GM23338 (cell line): ENCODE results near the gene SFTPB.

Source experiments
- CREB1 ChIP-seq: fragments of 250-450 bp; sonication (Bioruptor Pico); IDR thresholded peaks from 2 replicates; pipeline ENCODE4 v1.5.0; 2020; ENCODE audit warnings: low read depth, mild to moderate bottlenecking, moderate library complexity
- EZH2 ChIP-seq: fragments of 200-600 bp; sonication (generic); IDR thresholded peaks from one replicate; pipeline ENCODE4 v1.8.0; 2017; ENCODE audit warnings: antibody characterized with exemption, mild to moderate bottlenecking, low read depth; ENCODE audit not compliant: unreplicated experiment
- POLR2AphosphoS5 ChIP-seq: IDR thresholded peaks from 2 replicates; pipeline ENCODE4 v1.6.1; 2016; ENCODE audit warnings: antibody characterized with exemption, low read depth
- REST ChIP-seq: IDR thresholded peaks from one replicate; pipeline ENCODE4 v1.6.1; 2018; ENCODE audit warnings: antibody characterized with exemption; ENCODE audit not compliant: unreplicated experiment
- TF ChIP-seq, protein P1 (sequence below), 2 experiments: fragments of 200-600 bp in 1 of 2; sonication (generic) in 1 of 2; conservative IDR thresholded peaks; 2 replicates each; pipeline versions ENCODE4 v1.5.1 to v1.6.1; 2016 to 2017; ENCODE audit warnings: antibody characterized with exemption in 2 of 2, low read depth in 2 of 2, mild to moderate bottlenecking in 2 of 2, moderate library complexity in 1 of 2

GRCh38 chr2:85652056-85652455 lies 15.9 kb downstream of the SFTPB start:
- TF ChIP-seq, protein P1, sequence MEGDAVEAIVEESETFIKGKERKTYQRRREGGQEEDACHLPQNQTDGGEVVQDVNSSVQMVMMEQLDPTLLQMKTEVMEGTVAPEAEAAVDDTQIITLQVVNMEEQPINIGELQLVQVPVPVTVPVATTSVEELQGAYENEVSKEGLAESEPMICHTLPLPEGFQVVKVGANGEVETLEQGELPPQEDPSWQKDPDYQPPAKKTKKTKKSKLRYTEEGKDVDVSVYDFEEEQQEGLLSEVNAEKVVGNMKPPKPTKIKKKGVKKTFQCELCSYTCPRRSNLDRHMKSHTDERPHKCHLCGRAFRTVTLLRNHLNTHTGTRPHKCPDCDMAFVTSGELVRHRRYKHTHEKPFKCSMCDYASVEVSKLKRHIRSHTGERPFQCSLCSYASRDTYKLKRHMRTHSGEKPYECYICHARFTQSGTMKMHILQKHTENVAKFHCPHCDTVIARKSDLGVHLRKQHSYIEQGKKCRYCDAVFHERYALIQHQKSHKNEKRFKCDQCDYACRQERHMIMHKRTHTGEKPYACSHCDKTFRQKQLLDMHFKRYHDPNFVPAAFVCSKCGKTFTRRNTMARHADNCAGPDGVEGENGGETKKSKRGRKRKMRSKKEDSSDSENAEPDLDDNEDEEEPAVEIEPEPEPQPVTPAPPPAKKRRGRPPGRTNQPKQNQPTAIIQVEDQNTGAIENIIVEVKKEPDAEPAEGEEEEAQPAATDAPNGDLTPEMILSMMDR (conservative IDR thresholded peaks at IDR 0.05; ENCODE audit: low read depth in 2 of 2) = no peak
- TF ChIP-seq POLR2AphosphoS5 (no peak), EZH2 (no peak), REST (no peak), CREB1 (no peak)
